ENCODE measurements around the gene OR8J3. TPM values are rescaled to one million over a fixed set of nuclear protein-coding genes. Genes with fewer than 3 reads are reported as not detected.
"Not testable (repeated sequence)": the region's sequence is repeated elsewhere in the genome, so short reads cannot be mapped to it uniquely, and the experiment has no call there.

The OR8J3 gene
- total RNA-seq, 4 donors from 2014 or later: not detected

GRCh38 chr11:56163804-56164203 is 23.8 kb upstream of the OR8J3 start:
- H3K4me3 ChIP-seq: no peak overlapping the region
- 46% methylated on average over 3 of the region's 3 CpGs for WGBS

GRCh38 chr11:56160217-56160616 is 20.2 kb upstream of the OR8J3 start, which contains the start of gene OR8K5:
Gene OR8K5 (minus strand): TSS chr11:56160317. CDS start chr11:56160317, 0 bp downstream.
- Histone ChIP-seq H3K27me3 (no peaks in the 10 kb centered on the region), H3K4me1 (no peaks in the 10 kb centered on the region), H3K27ac (no peak within 1 kb of the TSS), H3K9me3 (peaks cover 5% of the 10 kb centered on the region), H3K4me3 (no peak within 1 kb of the TSS), H3K36me3 (no peaks in the 10 kb centered on the region)
- WGBS: 76% methylated on average over 3 of the region's 3 CpGs
- no peak for DNase-seq (ENCODE audit: low spot score in 2 of 2)
- TF ChIP-seq CTCF (IDR thresholded peaks at IDR 0.05) (no peak), POLR2AphosphoS5 (IDR thresholded peaks at IDR 0.05) (no peak), EP300 (IDR thresholded peaks at IDR 0.05) (no peak), POLR2A (IDR thresholded peaks at IDR 0.05) (no peak)

More at GRCh38 chr11:56163804-56164203, 23.8 kb upstream of the OR8J3 start:
- H3K9me3 ChIP-seq: peaks cover 5% of the 10 kb centered on the region
- no peaks in the 10 kb centered on the region for H3K27me3 ChIP-seq
- no peaks in the 10 kb centered on the region for H3K4me1 ChIP-seq
- H3K27ac ChIP-seq: no peak overlapping the region
- TF ChIP-seq CTCF (IDR thresholded peaks at IDR 0.05) (no peak), POLR2AphosphoS5 (IDR thresholded peaks at IDR 0.05) (no peak), POLR2A (IDR thresholded peaks at IDR 0.05) (no peak), EP300 (IDR thresholded peaks at IDR 0.05) (no peak)
- H3K36me3 ChIP-seq: no peaks in the 10 kb centered on the region
- DNase-seq (ENCODE audit: low spot score in 2 of 2): no peak

GRCh38 chr11:56152333-56152732 is 12.3 kb upstream of the OR8J3 start:
- Histone ChIP-seq H3K4me1 (no peaks in the 10 kb centered on the region), H3K36me3 (no peaks in the 10 kb centered on the region), H3K4me3 (no peak overlapping the region), H3K27me3 (no peaks in the 10 kb centered on the region), H3K9me3 (peaks cover 15% of the 10 kb centered on the region), H3K27ac (no peak overlapping the region)
- TF ChIP-seq POLR2AphosphoS5 (IDR thresholded peaks at IDR 0.05) (no peak), EP300 (IDR thresholded peaks at IDR 0.05) (no peak), CTCF (IDR thresholded peaks at IDR 0.05) (no peak), POLR2A (IDR thresholded peaks at IDR 0.05) (no peak)
- DNase-seq (ENCODE audit: low spot score in 2 of 2): no peak
- 94% methylated on average over 15 of the region's 15 CpGs for WGBS

GRCh38 chr11:56151376-56151775 is 11.4 kb upstream of the OR8J3 start:
- Histone ChIP-seq H3K9me3 (peaks cover 15% of the 10 kb centered on the region), H3K4me3 (no peak overlapping the region), H3K36me3 (no peaks in the 10 kb centered on the region), H3K4me1 (no peaks in the 10 kb centered on the region), H3K27ac (no peak overlapping the region), H3K27me3 (no peaks in the 10 kb centered on the region)
- no peak for TF ChIP-seq POLR2A (IDR thresholded peaks at IDR 0.05)
- no peak for TF ChIP-seq EP300 (IDR thresholded peaks at IDR 0.05)
- no peak for TF ChIP-seq POLR2AphosphoS5 (IDR thresholded peaks at IDR 0.05)
- no peak for TF ChIP-seq CTCF (IDR thresholded peaks at IDR 0.05)
- WGBS: 71% methylated on average over 1 of the region's 1 CpG
- DNase-seq (ENCODE audit: low spot score in 2 of 2): no peak

GRCh38 chr11:56143681-56144080 is 3.7 kb upstream of the OR8J3 start:
- H3K9me3 ChIP-seq; H3K27me3 ChIP-seq; H3K4me3 ChIP-seq; H3K4me1 ChIP-seq; DNase-seq (ENCODE audit: low spot score in 2 of 2); H3K36me3 ChIP-seq; H3K27ac ChIP-seq: not testable (repeated sequence)
- WGBS: no CpG with 5 or more reads among the region's 30 CpGs

- H3K27ac ChIP-seq: no peak within 1 kb of the TSS
- H3K9me3 ChIP-seq: no peaks in the 10 kb centered on the region
- TF ChIP-seq EP300 (IDR thresholded peaks at IDR 0.05) (no peak), POLR2AphosphoS5 (IDR thresholded peaks at IDR 0.05) (no peak), POLR2A (IDR thresholded peaks at IDR 0.05) (no peak), CTCF (IDR thresholded peaks at IDR 0.05) (no peak)
- DNase-seq (ENCODE audit: low spot score in 2 of 2): no peak
- WGBS: 80% methylated on average over 6 of the region's 6 CpGs
- no peak within 1 kb of the TSS for H3K4me3 ChIP-seq
- no peaks in the 10 kb centered on the region for H3K4me1 ChIP-seq
- no peaks in the 10 kb centered on the region for H3K36me3 ChIP-seq
- H3K27me3 ChIP-seq: no peaks in the 10 kb centered on the region
Measured at GRCh38 chr11:56122073-56122472, 17.9 kb downstream of the OR8J3 start, which contains the start of gene OR8H3. Gene OR8H3 (plus strand): TSS chr11:56122373. CDS start chr11:56122373, 0 bp downstream.

Measured in suprapubic skin (tissue), 4 donors.